Measurements from ENCODE around the gene DIP2A. TPM values are rescaled to one million over a fixed set of nuclear protein-coding genes. Genes with fewer than 3 reads are reported as not detected.

DIP2A gene
- total RNA-seq, 1 donor from 2014 or later: 41.0 TPM

GRCh38 chr21:46585191-46585953, 126.7 kb downstream of the DIP2A start:
- DNase-seq: no peak
- TF ChIP-seq, protein P1, sequence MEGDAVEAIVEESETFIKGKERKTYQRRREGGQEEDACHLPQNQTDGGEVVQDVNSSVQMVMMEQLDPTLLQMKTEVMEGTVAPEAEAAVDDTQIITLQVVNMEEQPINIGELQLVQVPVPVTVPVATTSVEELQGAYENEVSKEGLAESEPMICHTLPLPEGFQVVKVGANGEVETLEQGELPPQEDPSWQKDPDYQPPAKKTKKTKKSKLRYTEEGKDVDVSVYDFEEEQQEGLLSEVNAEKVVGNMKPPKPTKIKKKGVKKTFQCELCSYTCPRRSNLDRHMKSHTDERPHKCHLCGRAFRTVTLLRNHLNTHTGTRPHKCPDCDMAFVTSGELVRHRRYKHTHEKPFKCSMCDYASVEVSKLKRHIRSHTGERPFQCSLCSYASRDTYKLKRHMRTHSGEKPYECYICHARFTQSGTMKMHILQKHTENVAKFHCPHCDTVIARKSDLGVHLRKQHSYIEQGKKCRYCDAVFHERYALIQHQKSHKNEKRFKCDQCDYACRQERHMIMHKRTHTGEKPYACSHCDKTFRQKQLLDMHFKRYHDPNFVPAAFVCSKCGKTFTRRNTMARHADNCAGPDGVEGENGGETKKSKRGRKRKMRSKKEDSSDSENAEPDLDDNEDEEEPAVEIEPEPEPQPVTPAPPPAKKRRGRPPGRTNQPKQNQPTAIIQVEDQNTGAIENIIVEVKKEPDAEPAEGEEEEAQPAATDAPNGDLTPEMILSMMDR (IDR thresholded peaks at IDR 0.05): no peak
- Histone ChIP-seq H3K27ac (no peak overlapping the region), H3K36me3 (no peaks in the 10 kb centered on the region), H3K4me1 (no peaks in the 10 kb centered on the region), H3K9me3 (peaks cover 15% of the 10 kb centered on the region), H3K4me3 (no peak overlapping the region), H3K27me3 (ENCODE audit: low read depth) (no peaks in the 10 kb centered on the region)
- ATAC-seq: no peak
- intact Hi-C loops (cut with DNase I): no loop called here

- intact Hi-C loops (cut with DNase I): no loop called here
- Histone ChIP-seq H3K4me1 (peaks cover 10% of the 10 kb centered on the region), H3K4me3 (no peak overlapping the region), H3K9me3 (peaks cover 22% of the 10 kb centered on the region), H3K27me3 (ENCODE audit: low read depth) (no peaks in the 10 kb centered on the region), H3K36me3 (no peaks in the 10 kb centered on the region), H3K27ac (no peak overlapping the region)
- TF ChIP-seq, protein P1 (IDR thresholded peaks at IDR 0.05): no peak
- no peak for DNase-seq
- ATAC-seq: no peak
Measured at GRCh38 chr21:46594276-46594675, 135.6 kb downstream of the DIP2A start.

DNA sequence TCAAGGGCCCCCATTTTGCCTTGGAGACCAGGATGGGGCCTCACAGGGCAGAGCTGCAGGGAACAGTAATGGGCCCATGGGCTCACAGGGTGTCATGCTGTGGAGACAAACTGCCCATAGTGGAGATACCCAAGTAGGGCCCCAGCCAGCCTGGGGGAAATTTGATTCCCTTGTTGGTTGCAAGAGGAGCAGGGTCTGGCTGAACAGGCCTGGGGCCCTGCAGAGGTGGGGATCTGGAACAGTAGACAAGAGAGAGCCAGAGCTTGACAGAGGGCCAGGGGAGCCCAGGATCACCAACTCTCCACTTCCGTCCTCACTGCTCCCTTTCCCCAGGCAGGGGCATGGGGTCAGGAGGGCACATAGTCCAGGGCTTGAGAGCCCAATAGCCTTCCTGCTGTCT, 137.5 kb downstream of the DIP2A start:
- intact Hi-C loops (cut with DNase I): no loop called here
- Histone ChIP-seq H3K27ac (no peak overlapping the region), H3K4me1 (peaks cover 13% of the 10 kb centered on the region), H3K36me3 (no peaks in the 10 kb centered on the region), H3K27me3 (ENCODE audit: low read depth) (no peaks in the 10 kb centered on the region), H3K9me3 (peaks cover 6% of the 10 kb centered on the region), H3K4me3 (no peak overlapping the region)
- DNase-seq (no peak), ATAC-seq (no peak)
- TF ChIP-seq, protein P1 (IDR thresholded peaks at IDR 0.05): no peak

DNA sequence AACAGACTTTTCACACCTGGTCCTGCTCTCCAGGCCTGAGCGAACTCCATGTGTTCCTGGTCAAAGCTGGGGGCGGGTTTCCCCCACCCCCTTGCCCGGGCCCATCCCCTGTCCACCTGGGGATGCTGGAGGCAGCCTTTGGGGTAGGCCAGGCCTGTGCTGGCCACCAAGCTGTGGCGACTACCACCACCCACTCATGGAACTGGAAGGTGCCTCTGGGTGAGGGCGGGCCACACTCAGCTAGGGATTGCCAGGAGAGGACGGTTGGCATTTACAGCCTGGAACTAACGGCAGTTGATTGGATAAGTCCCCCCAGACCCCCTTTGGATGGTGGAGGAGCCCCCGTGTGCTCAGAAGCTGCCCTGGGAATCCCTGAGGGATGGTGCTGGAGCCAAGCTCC, 138.3 kb downstream of the DIP2A start:
- DNase-seq (no peak), ATAC-seq (no peak)
- intact Hi-C loops (cut with DNase I): no loop called here
- H3K9me3 ChIP-seq: peaks cover 6% of the 10 kb centered on the region
- TF ChIP-seq, protein P1 (IDR thresholded peaks at IDR 0.05): no peak
- no peaks in the 10 kb centered on the region for H3K27me3 ChIP-seq (ENCODE audit: low read depth)
- no peak overlapping the region for H3K27ac ChIP-seq
- H3K4me3 ChIP-seq: no peak overlapping the region
- no peaks in the 10 kb centered on the region for H3K36me3 ChIP-seq
- H3K4me1 ChIP-seq: peaks cover 13% of the 10 kb centered on the region

DNA sequence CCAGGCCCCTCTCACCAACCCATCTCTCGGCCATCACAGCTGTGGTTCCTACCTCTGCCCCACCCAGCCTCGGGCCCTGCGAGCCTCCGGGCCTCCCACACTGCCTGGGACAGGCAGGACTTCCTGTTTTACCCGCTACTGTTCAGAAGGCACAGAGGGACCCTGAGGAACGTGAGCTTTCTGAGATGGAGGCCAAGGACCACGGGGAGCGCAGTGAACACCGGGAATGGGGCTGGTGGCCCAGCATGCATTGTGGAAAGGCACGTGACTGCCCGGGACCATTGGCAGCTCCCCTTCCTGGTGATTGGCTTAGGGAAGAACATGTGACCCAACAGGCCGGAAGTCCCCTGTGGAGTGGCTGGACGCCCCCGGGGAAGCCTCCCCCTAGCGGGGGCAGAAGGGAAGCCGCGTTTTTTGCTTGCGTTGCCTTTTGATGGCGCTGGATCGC, 139.2 kb downstream of the DIP2A start:
- Histone ChIP-seq H3K27ac (no peak overlapping the region), H3K4me3 (no peak overlapping the region), H3K27me3 (ENCODE audit: low read depth) (no peaks in the 10 kb centered on the region), H3K9me3 (peaks cover 6% of the 10 kb centered on the region), H3K4me1 (peaks cover 13% of the 10 kb centered on the region), H3K36me3 (no peaks in the 10 kb centered on the region)
- TF ChIP-seq, protein P1 (IDR thresholded peaks at IDR 0.05): no peak
- no peak for DNase-seq
- intact Hi-C loops (cut with DNase I): no loop called here
- ATAC-seq: peak; percentile 16 to 20
